Measurements from ENCODE around the gene RAD51B.

Gene RAD51B

DNA sequence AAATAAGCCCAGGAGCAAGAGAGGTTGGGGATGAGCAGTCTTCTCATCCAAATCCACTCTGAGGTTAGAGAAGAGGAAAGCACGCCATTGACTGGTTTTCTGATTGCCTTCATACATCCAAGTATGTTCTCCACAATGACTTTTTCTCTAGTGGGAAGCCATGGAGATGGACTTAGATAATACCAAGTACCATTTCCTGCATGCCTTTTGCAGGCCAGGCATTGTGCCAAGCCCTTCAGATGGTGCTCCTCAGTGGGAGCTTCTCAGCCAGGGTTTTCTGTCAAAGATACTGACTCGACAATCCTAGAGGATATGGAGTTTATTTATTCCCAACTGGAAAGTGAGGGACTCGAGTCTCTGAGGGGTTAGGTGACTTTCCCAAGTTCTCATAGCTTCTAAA is 755.3 kb downstream of the RAD51B start:
- Mint-ChIP-seq H3K4me1 (ENCODE audit: low read depth in 2 of 2) (peaks cover 0 to 4% of the 10 kb centered on the region in 2 donors), H3K27me3 (no peaks in the 10 kb centered on the region), H3K36me3 (ENCODE audit: insufficient read depth) (no peaks in the 10 kb centered on the region), H3K4me3 (no peak overlapping the region), H3K27ac (no peak overlapping the region), H3K9me3 (no peaks in the 10 kb centered on the region)
- DNase-seq (no peak), ATAC-seq (replicated peaks) (no peak)

DNA sequence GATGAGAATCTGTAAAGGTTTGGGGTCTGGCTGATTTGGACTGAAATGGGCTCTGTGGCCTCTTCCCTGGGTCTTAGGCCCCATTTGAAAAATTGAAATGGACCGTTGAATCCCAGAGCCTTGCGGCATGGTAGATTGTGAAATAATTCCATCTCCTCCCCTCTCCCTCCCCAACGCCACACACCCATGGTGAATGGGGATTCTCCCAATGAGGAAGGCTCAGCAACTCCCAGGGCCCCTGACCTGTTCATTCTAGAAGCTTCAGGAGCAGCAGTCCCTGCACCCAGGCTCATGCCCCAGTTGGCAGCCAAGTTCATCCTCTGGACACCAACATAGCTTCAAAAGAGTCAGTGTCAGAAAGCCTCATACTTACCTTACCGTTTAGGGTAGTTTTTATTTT is 755.8 kb downstream of the RAD51B start:
- H3K36me3 Mint-ChIP-seq (ENCODE audit: insufficient read depth): no peaks in the 10 kb centered on the region
- no peaks in the 10 kb centered on the region for H3K9me3 Mint-ChIP-seq
- H3K4me1 Mint-ChIP-seq (ENCODE audit: low read depth in 2 of 2): peaks cover 0 to 4% of the 10 kb centered on the region in 2 donors
- DNase-seq: no peak
- no peak for ATAC-seq (replicated peaks)
- no peak overlapping the region for H3K27ac Mint-ChIP-seq
- no peak overlapping the region for H3K4me3 Mint-ChIP-seq
- H3K27me3 Mint-ChIP-seq: no peaks in the 10 kb centered on the region

DNA sequence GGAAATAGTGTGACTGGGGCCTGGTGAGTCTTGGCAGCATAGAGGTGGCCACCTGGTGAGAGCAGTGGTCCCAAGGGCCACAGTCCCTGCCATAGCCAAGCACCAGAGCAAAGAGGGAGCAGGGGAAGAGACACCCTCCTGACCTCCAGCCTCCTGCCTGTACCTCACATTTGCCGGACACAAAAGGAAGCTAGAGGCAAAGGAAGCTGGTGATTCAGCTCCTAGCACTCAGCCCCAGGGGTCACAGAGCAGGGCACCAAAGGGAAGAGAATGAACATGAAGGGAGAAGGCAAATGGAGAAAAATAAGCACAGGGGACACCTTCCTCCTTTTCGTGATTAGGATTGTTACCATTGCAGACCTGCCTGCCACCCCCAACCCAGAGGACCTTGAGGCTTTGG is 756.5 kb downstream of the RAD51B start:
- H3K27me3 Mint-ChIP-seq: no peaks in the 10 kb centered on the region
- H3K36me3 Mint-ChIP-seq (ENCODE audit: insufficient read depth): no peaks in the 10 kb centered on the region
- no peak for DNase-seq
- peaks cover 0 to 4% of the 10 kb centered on the region in 2 donors for H3K4me1 Mint-ChIP-seq (ENCODE audit: low read depth in 2 of 2)
- ATAC-seq (replicated peaks): no peak
- H3K9me3 Mint-ChIP-seq: no peaks in the 10 kb centered on the region
- H3K27ac Mint-ChIP-seq: no peak overlapping the region
- H3K4me3 Mint-ChIP-seq: no peak overlapping the region

DNA sequence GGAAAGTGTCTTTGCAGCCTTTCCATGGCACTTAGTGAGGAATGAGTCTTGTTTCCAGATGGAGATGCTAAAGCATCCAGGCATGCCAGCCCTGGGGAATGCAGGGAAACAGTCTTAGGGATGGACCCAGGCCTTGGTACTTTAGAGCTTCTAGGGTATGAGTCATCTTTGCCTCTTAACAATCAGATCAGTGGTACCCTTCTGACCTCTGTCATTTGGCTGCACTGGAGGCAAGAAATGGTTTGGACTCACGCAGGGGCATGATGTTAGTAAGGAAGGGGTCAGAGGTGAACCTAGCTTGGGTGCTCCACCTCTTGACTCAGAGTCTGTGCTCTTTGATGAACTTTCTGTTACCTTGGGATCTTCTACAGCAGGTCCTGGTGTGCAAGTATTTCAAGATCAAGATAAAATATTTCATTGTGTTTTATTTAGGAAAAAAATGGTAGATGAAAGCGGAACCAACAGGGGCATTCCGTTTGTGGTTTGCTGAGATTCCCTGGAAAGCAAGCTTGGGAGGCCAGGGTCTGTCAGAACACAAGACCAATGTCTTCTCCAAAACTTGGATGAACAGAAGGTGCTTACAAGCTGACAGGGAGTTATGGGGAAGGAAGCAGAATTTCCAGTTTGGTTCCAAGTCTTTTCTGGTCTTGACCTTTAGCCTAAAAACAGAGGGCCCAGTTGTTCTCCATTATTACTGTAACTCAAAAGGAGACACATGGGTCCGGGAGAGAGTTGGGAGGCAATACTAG is 757.1 kb downstream of the RAD51B start:
- ATAC-seq (replicated peaks) (no peak), DNase-seq (no peak)
- Mint-ChIP-seq H3K27me3 (no peaks in the 10 kb centered on the region), H3K27ac (no peak overlapping the region), H3K9me3 (no peaks in the 10 kb centered on the region), H3K4me1 (ENCODE audit: low read depth in 2 of 2) (peaks cover 0 to 4% of the 10 kb centered on the region in 2 donors), H3K36me3 (ENCODE audit: insufficient read depth) (no peaks in the 10 kb centered on the region), H3K4me3 (no peak overlapping the region)

DNA sequence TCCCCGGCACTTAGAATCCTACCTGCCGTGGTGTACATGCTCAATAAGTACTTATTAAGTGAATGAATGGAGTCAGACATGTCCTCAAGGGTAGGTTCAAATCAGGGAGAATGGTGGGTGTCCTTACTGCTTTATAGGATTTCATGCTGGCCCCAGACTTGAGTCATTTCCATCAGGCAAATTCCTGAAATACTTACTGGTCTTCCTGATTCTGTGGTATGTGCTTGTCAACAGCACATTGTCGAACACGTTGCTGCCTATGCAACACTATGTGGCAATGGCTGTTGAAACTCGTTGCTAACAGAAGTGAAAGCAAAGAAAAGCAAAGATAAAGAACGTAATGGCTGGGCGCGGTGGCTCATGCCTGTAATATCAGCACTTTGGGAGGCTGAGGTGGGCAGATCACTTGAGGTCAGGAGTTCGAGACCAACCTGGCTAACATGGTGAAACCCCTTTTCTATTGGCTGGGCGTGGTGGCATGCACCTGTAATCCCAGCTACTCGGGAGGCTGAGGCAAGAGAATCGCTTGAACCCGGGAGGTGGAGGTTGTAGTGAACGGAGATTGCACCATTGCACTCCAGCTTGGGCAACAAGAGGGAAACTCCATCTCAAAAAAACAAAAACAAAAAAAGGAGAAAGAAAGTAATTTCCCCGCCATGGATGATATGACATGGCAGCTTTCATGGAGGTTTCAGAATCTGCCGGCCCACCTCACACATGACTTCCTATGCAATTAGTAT is 758.4 kb downstream of the RAD51B start:
- DNase-seq: no peak
- ATAC-seq (replicated peaks): no peak
- Mint-ChIP-seq H3K36me3 (ENCODE audit: insufficient read depth) (no peaks in the 10 kb centered on the region), H3K27ac (peak overlapping the region in 1 of 2 donors; percentile 19), H3K4me1 (ENCODE audit: low read depth in 2 of 2) (peaks cover 0 to 4% of the 10 kb centered on the region in 2 donors), H3K27me3 (no peaks in the 10 kb centered on the region), H3K4me3 (no peak overlapping the region), H3K9me3 (peaks cover 0 to 1% of the 10 kb centered on the region in 2 donors)

DNA sequence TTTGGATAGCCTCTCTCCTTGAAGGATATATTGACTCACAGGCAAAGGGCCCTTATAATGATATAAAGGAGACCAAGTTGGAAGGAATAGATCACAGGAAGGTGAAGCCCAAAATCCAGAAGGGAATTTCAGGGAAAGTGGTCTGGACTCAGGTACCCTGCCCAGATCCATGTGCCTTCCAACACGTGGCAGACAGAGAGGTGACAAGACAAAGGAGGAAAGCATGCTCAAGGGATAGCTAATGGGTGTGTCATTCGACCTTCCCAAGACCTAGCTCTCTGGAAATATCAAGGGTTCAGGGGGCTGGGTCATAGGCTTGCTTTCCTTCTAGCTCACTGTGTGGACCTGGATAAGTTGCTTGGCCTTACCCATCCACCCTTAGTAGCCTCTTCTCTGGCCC is 759.0 kb downstream of the RAD51B start:
- DNase-seq (no peak), ATAC-seq (replicated peaks) (no peak)
- Mint-ChIP-seq H3K27me3 (no peaks in the 10 kb centered on the region), H3K27ac (peak overlapping the region in 1 of 2 donors; percentile 19), H3K4me1 (ENCODE audit: low read depth in 2 of 2) (peaks cover 0 to 4% of the 10 kb centered on the region in 2 donors), H3K9me3 (peaks cover 0 to 1% of the 10 kb centered on the region in 2 donors), H3K36me3 (ENCODE audit: insufficient read depth) (no peaks in the 10 kb centered on the region), H3K4me3 (no peak overlapping the region)

DNA sequence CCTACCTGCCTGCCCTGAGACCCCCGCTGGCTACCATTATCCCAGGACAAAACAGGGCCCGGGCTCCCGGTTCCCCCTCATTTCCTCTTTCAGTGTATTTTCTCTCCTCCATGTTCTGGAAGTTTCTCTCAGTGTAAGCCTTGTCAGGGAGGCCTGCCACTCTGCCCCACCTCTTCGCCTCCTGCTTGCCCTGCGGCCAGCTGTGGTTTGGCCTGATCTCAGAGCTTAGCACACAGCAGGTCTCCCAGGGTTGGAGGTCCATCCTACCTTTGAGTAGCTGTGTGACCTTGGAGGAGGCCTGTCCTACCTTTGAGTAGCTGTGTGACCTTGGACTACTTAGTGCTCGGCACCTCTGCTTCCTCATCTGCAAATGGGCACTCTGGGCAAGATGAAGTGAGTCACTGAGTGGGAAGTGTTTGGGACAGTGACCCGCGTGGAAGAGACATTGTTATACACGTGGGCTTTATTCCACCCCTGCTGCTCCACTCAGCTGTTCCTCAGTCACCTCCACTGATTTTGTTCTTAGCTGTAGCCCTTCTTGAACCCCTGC is 760.6 kb downstream of the RAD51B start:
- Mint-ChIP-seq H3K4me1 (ENCODE audit: low read depth in 2 of 2) (peaks cover 0 to 4% of the 10 kb centered on the region in 2 donors), H3K27ac (peak overlapping the region in 1 of 2 donors; percentile 21)
- ATAC-seq (replicated peaks): no peak

DNA sequence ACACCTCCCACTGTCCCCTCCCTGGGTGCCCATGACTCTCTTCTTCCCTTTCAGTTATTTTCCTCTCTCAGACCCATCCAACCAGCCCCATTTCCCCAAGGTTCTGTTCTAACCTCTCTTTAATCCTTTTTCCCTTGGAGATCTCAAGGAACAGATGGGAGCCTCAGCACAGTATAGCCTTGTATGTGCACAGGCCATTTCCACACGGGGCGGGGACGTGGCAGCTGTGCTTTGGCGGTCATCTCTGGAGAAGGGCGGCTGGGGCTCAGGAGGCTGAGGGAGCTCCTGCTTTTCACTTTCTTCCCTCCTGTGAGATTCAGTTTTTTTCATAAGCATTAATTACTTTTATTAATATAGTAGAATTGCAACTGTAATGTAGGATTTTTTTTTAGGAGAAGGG is 761.1 kb downstream of the RAD51B start:
- no peaks in the 10 kb centered on the region for H3K27me3 Mint-ChIP-seq
- no peaks in the 10 kb centered on the region for H3K36me3 Mint-ChIP-seq (ENCODE audit: insufficient read depth)
- no peak for ATAC-seq (replicated peaks)
- no peak overlapping the region for H3K4me3 Mint-ChIP-seq
- H3K27ac Mint-ChIP-seq: peak overlapping the region in 1 of 2 donors; percentile 21
- H3K4me1 Mint-ChIP-seq (ENCODE audit: low read depth in 2 of 2): peaks cover 0 to 4% of the 10 kb centered on the region in 2 donors
- peaks cover 0 to 1% of the 10 kb centered on the region in 2 donors for H3K9me3 Mint-ChIP-seq
- no peak for DNase-seq

More for the DNA sequence above, 760.6 kb downstream of the RAD51B start:
- peaks cover 0 to 1% of the 10 kb centered on the region in 2 donors for H3K9me3 Mint-ChIP-seq
- H3K27me3 Mint-ChIP-seq: no peaks in the 10 kb centered on the region
- DNase-seq: no peak
- no peaks in the 10 kb centered on the region for H3K36me3 Mint-ChIP-seq (ENCODE audit: insufficient read depth)
- no peak overlapping the region for H3K4me3 Mint-ChIP-seq

DNA sequence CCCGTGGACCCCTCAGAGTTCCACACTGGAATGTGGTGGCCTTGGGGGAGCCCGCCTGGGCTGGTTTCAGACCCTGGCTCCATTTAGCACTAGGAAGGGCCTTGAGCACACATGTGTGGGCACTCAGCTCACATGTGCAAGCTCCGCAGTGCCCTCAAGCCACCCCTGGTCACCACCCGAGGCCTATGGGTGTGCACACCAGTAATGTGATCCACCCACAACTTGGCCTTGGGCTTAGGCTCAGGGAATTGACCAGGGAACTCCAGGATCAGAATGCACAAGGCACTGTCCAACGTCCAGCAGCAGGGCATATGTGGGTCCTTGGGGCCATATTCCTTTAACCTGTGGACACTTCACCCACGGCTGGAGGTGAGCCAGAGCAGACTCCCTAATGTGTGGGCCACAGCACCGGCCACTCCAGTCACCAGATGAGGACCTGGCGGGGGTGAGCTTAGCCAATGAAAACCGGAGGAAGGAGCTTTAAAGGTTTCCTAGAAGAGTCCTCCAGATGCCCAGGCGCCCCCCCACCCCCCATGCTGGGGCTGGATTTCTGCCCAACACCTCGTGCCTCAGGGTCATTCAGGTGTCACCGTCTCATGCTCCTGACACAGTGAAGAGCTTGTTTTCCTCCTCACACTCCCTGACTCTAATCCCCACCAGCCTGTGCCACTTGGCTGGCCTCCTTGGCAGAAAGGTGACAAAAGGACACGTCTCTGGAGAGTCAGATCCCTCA is 764.1 kb downstream of the RAD51B start:
- Mint-ChIP-seq H3K27ac (no peak overlapping the region), H3K36me3 (ENCODE audit: insufficient read depth) (no peaks in the 10 kb centered on the region), H3K4me1 (ENCODE audit: low read depth in 2 of 2) (peaks cover 0 to 2% of the 10 kb centered on the region in 2 donors), H3K27me3 (no peaks in the 10 kb centered on the region), H3K4me3 (no peak overlapping the region), H3K9me3 (peaks cover 0 to 1% of the 10 kb centered on the region in 2 donors)
- DNase-seq (no peak), ATAC-seq (replicated peaks) (no peak)

DNA sequence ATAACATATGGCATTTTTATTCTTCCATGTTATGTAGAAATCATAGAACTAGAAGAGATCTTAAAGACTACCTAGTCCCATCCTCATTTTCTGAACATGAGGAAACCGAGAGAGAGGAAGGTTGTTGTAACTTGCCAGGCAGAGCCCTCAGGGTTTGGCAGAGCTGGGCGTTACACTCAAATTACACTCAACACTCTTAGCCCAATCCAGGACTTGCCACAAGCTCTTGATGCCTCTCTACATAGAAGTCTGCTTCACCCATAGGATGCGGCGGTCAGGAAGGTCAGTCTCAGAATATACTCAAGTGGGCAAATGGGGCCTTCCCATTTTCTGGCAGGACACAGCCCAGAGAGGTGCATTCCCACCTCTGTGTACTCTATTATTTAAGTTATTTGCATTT is 765.2 kb downstream of the RAD51B start:
- DNase-seq (no peak), ATAC-seq (replicated peaks) (no peak)
- no peaks in the 10 kb centered on the region for H3K4me1 Mint-ChIP-seq (ENCODE audit: low read depth in 2 of 2)
- H3K27me3 Mint-ChIP-seq: no peaks in the 10 kb centered on the region
- no peaks in the 10 kb centered on the region for H3K36me3 Mint-ChIP-seq (ENCODE audit: insufficient read depth)
- H3K4me3 Mint-ChIP-seq: no peak overlapping the region
- no peak overlapping the region for H3K27ac Mint-ChIP-seq
- H3K9me3 Mint-ChIP-seq: peaks cover 0 to 1% of the 10 kb centered on the region in 2 donors

DNA sequence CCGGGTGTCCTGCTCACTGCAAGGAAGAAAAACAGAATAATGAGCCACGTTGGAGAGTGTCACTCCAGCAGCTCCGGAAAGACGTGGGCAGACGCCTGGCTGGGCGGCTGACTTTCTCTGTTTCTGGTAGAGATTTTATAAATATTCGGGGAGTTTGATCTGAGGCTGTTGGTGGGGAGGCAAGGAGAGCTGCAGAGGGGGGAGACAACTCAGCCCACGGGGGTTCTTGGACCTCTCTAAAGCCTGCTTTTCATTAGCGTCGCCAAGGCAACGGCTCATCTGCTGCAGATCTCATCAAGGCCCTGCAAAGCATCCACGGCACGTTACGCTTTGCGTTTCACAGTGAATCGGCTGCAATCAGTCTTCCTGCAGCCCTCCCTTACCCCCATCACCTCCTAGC is 766.1 kb downstream of the RAD51B start:
- DNase-seq: no peak
- H3K9me3 Mint-ChIP-seq: peaks cover 0 to 1% of the 10 kb centered on the region in 2 donors
- H3K4me3 Mint-ChIP-seq: no peak overlapping the region
- no peak overlapping the region for H3K27ac Mint-ChIP-seq
- no peak for ATAC-seq (replicated peaks)
- no peaks in the 10 kb centered on the region for H3K27me3 Mint-ChIP-seq
- H3K36me3 Mint-ChIP-seq (ENCODE audit: insufficient read depth): no peaks in the 10 kb centered on the region
- no peaks in the 10 kb centered on the region for H3K4me1 Mint-ChIP-seq (ENCODE audit: low read depth in 2 of 2)

DNA sequence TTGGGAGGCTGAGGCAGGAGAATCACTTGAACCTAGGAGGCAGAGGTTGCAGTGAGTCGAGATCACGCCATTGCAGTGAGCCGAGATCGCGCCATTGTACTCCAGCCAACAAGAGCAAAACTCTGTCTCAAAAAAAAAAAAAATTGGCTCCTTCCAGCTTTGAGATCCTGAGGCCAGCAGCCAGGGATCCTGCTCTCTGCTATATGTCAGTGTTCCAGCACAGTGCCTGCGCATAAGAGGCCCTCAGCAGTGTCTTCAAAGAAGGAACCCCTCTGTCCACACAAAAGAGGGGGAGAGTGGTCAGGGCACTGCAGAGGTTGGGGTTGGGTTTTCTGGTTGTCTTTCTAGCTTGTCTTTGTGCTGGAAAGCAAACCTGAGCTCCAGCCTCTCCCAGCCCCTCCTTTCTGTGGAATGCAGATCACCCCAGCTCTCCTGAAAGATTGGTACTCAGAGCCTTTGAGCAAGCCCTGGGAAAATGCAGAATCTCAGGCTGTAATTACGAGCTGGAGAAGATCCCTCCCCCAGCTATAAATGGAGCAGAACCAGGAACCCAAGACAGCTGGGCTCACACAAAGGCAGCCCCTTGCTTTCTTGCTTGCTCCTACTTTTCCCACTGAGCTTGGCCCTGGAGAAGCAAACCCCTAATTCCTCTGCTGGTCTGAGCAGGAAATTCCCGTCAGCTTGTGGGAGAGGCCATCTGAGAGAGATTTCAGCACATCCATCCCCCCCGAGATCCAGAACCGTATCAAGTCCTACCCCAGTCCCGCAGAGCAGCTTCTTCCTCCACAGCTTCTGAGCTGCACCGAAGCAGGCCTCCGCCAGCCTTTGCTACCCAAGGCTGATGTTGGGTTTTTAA is 767.5 kb downstream of the RAD51B start:
- Mint-ChIP-seq H3K9me3 (peaks cover 0 to 1% of the 10 kb centered on the region in 2 donors), H3K4me3 (no peak overlapping the region), H3K36me3 (ENCODE audit: insufficient read depth) (no peaks in the 10 kb centered on the region), H3K4me1 (ENCODE audit: low read depth in 2 of 2) (peaks cover 0 to 3% of the 10 kb centered on the region in 2 donors), H3K27me3 (no peaks in the 10 kb centered on the region), H3K27ac (no peak overlapping the region)
- ATAC-seq (replicated peaks): no peak
- no peak for DNase-seq

Data from effector memory CD8-positive, alpha-beta T cell (primary cell).